ENCODE measurements around the gene SEC16A. TPM values are rescaled to one million over a fixed set of nuclear protein-coding genes. Genes with fewer than 3 reads are reported as not detected.

Gene SEC16A
- total RNA-seq, 1 donor from 2014 or later = 79.2 TPM

DNA sequence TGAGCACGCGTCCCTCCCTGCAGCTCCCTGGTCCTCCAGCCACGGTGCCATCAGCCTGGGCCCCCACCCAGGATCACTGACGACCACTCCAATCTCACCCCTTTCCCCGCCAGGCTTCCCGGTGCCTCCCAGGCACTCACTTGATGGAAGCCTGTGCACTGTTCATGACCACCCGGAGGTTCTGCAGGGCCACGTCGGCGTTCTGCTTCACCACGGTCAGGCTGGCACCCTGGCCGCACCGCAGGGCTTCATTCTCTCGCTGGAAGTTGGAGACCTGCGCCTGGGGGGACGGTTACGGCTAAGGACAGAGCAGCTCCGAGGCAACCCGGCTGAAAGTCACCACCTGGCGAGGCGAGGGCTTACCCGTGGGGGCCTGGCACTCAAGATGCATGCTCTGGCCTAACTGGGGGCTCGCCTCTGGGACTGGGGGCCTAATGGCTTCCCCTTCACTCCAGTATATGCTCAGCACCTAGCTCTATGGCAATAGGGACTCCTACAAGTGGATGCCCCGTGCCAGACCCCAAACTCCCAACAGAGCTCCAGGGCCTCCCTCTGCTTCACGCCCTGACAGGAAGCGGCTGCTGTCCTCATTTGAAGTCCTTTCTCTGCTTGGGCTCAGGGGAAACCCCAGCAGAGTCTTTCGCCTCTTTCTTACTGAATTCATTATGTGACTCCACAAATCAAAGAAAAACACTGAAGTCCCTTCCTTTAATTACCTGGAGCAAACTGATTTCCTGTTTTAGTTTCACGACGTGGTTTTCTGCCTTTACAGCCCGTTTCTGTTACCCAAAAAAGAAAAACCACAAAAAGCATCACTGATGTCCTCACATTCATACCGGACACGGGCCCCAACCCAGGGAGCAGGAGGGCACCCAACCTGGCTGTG is 78.7 kb downstream of the SEC16A start:
- Mint-ChIP-seq H3K4me1 (peaks cover 44% of the 10 kb centered on the region), H3K27me3 (no peaks in the 10 kb centered on the region), H3K36me3 (ENCODE audit: low read depth) (peaks cover 53% of the 10 kb centered on the region), H3K27ac (peak overlapping the region; percentile 86), H3K4me3 (peak overlapping the region; percentile 80), H3K9me3 (no peaks in the 10 kb centered on the region)
- peak; percentile 83 for DNase-seq
- intact Hi-C loops (cut with micrococcal nuclease) = loop anchor here (2.0 to 5.0 kb wide), 2 partner anchors 19 to 78 kb away; partner anchors contain the start of gene SEC16A

DNA sequence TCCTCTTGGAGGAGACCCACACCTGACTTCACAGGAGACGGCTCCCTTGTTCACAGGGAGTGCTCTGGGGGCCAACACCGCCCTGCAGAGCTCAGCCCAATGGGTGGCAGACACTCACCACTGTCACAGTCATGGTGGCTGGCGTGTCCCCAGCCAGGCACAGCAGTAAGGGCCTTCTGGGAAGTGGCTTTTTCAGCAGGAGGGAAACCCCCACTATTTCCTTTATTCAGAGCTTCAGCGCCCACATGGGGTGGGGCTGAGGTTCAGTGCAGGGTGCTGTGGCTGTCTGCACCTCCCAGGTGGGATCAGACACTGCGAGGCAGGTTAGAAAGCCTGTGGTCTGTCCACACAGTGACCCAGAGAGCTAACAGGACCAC is 79.3 kb downstream of the SEC16A start:
- peaks cover 55% of the 10 kb centered on the region for H3K36me3 Mint-ChIP-seq (ENCODE audit: low read depth)
- no peaks in the 10 kb centered on the region for H3K9me3 Mint-ChIP-seq
- H3K27me3 Mint-ChIP-seq = no peaks in the 10 kb centered on the region
- intact Hi-C loops (cut with micrococcal nuclease) = loop anchor here (2.0 to 5.0 kb wide), 2 partner anchors 19 to 79 kb away; partner anchors contain the start of gene SEC16A
- peaks cover 44% of the 10 kb centered on the region for H3K4me1 Mint-ChIP-seq
- peak overlapping the region; percentile 80 for H3K4me3 Mint-ChIP-seq
- peak overlapping the region; percentile 86 for H3K27ac Mint-ChIP-seq
- peak; percentile 92 for DNase-seq

DNA sequence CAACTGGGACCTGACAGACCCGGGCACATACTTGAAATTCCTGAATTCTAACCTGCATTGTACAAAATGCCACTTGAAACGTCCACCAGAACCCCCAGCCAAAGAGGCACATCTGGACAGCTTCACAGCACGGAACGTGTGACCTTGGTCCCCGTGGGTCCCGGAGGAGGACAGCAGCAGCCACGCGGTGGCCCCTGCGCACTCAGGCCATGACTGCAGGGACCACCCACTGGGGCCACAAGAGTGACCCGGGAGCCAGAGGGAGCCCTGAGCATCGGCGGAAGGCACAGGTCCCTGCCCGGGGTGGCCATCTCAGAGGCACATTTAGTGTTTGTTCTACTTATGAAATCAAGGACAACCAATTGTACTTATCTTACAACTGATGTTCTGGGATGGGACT is 80.8 kb downstream of the SEC16A start:
- peaks cover 54% of the 10 kb centered on the region for H3K36me3 Mint-ChIP-seq (ENCODE audit: low read depth)
- peaks cover 43% of the 10 kb centered on the region for H3K4me1 Mint-ChIP-seq
- intact Hi-C loops (cut with micrococcal nuclease) = loop anchor here (2.0 to 5.0 kb wide), 2 partner anchors 17 to 80 kb away; partner anchors contain the start of gene SEC16A
- H3K27me3 Mint-ChIP-seq = no peaks in the 10 kb centered on the region
- H3K4me3 Mint-ChIP-seq = no peak overlapping the region
- no peaks in the 10 kb centered on the region for H3K9me3 Mint-ChIP-seq
- DNase-seq = no peak
- peak overlapping the region; percentile 53 for H3K27ac Mint-ChIP-seq

- H3K27me3 Mint-ChIP-seq = no peaks in the 10 kb centered on the region
- H3K27ac Mint-ChIP-seq = peak overlapping the region; percentile 15
- H3K4me1 Mint-ChIP-seq = peaks cover 43% of the 10 kb centered on the region
- H3K9me3 Mint-ChIP-seq = no peaks in the 10 kb centered on the region
- DNase-seq = no peak
- peaks cover 57% of the 10 kb centered on the region for H3K36me3 Mint-ChIP-seq (ENCODE audit: low read depth)
- intact Hi-C loops (cut with micrococcal nuclease) = loop anchor here (5.0 kb wide), 1 partner anchor 81 kb away; the partner anchor contains the start of gene SEC16A
- H3K4me3 Mint-ChIP-seq = peak overlapping the region; percentile 23
Measured at GRCh38 chr9:136401173-136401922, 81.5 kb downstream of the SEC16A start.

DNA sequence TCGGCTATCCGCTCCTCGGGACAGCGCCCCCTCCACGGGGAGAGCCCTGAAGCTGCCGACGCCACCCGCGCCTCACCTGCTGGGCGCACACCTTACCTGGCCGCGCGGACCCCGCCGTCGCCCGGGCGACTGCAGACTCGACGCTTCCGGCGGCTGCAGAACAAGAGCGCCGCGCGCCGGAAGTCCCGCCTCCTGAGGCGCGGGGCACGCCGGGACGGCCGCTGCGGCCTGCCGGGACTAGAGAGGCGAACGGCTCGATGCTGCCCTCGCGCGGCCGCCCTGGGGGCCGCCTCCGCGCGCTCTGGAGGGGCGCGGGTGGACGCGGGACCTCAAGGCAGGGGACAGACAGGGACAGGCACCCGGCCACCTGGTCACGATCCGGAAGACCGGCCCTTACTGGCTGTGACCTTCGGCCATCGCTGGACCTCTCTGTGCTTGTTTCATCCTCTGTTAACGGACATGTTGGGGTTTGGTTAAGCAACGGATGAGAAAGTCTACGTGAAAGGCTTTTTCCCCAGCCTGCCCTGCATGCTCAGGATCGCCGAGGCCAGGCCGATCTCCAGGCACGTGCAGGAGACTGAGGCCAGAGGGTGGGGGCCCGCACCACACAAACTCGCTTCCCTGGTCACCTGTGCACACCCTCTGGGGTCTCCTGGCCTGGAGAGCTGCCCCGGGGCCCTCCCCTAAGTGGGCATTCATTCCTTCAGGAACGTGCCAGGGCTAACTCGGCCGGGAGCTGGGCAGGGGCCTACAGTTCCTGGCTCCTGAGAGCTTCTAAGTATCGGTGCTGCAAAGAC is 82.6 kb downstream of the SEC16A start, which contains the start of gene SNAPC4:
SNAPC4 (minus strand) TSS at position 133 of the 797 bp plus-strand sequence. CDS start 1,742 bp downstream, outside the sequence.
- peak; percentile 97 for DNase-seq
- no peaks in the 10 kb centered on the region for H3K27me3 Mint-ChIP-seq
- H3K4me3 Mint-ChIP-seq = peak within 1 kb of the TSS; percentile 94
- H3K9me3 Mint-ChIP-seq = no peaks in the 10 kb centered on the region
- peaks cover 52% of the 10 kb centered on the region for H3K36me3 Mint-ChIP-seq (ENCODE audit: low read depth)
- peak within 1 kb of the TSS; percentile 86 for H3K27ac Mint-ChIP-seq
- intact Hi-C loops (cut with micrococcal nuclease) = loop anchor here (1.0 to 5.0 kb wide), 4 partner anchors 10 to 88 kb away; partner anchors contain the start of genes DNLZ, ENTR1, PMPCA and SEC16A
- H3K4me1 Mint-ChIP-seq = peaks cover 40% of the 10 kb centered on the region

DNA sequence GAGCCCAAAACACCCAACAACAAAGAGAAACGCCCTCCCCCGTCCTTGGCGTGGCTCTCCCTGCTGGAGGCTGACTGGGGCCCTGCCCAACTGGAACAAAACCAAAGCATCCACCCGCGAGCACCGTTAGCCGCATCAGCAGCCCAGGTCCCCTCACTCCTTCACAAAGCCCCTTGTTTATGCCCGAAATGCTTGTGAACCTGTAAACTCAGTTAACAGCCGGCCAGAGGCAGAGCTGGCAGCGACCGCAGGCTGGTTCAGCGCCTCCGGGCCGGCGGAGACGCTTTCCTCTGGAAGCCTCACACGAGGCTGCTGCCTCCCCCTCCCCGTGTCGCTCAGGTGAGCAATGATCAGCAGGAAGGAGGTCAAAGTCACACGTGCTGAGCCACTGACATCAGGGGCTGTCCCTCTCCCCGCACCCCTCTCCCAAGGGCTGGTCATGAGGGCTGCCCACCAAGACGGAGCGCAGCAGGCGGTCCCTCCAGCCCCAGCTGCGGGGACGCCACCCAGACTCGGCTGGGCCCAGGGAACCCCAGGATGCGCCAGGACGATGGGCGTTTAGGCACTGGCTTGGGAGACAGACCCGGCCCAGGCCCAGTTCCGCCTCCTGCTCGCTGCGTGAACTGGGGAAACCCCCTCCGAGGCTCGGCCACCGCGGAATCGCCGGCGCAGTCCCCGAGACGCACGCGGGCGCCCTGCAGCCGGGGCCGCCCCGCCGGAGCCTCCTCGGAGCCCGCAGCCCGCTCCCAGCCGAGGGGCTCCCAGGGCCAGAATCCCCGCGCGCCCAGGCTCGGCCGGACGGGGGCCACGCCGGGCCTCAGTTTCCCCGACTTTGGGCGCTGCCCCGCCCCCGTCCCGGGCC is 83.4 kb downstream of the SEC16A start:
- Mint-ChIP-seq H3K27me3 (no peaks in the 10 kb centered on the region), H3K36me3 (ENCODE audit: low read depth) (peaks cover 48% of the 10 kb centered on the region)

GRCh38 chr9:136398286-136398685 is 84.6 kb downstream of the SEC16A start:
- no peak overlapping the region for H3K27ac Mint-ChIP-seq
- no peak for DNase-seq
- H3K36me3 Mint-ChIP-seq (ENCODE audit: low read depth) = peaks cover 44% of the 10 kb centered on the region
- no peaks in the 10 kb centered on the region for H3K9me3 Mint-ChIP-seq
- H3K4me1 Mint-ChIP-seq = peaks cover 21% of the 10 kb centered on the region
- peak overlapping the region; percentile 94 for H3K4me3 Mint-ChIP-seq
- no peaks in the 10 kb centered on the region for H3K27me3 Mint-ChIP-seq
- intact Hi-C loops (cut with micrococcal nuclease) = no loop called here

More for the DNA sequence above, 83.4 kb downstream of the SEC16A start:
- Mint-ChIP-seq H3K4me1 (peaks cover 33% of the 10 kb centered on the region), H3K27ac (peak overlapping the region; percentile 86), H3K4me3 (peak overlapping the region; percentile 94), H3K9me3 (no peaks in the 10 kb centered on the region)
- DNase-seq = peak; percentile 82
- intact Hi-C loops (cut with micrococcal nuclease) = loop anchor here (1.0 to 5.0 kb wide), 4 partner anchors 11 to 87 kb away; partner anchors contain the start of genes DNLZ, ENTR1, PMPCA and SEC16A

- Mint-ChIP-seq H3K27ac (no peak overlapping the region), H3K27me3 (no peaks in the 10 kb centered on the region), H3K4me3 (no peak overlapping the region), H3K4me1 (peaks cover 21% of the 10 kb centered on the region), H3K9me3 (no peaks in the 10 kb centered on the region), H3K36me3 (ENCODE audit: low read depth) (peaks cover 43% of the 10 kb centered on the region)
- intact Hi-C loops (cut with micrococcal nuclease) = no loop called here
- DNase-seq = no peak
Measured at GRCh38 chr9:136397643-136398042, 85.2 kb downstream of the SEC16A start.

DNA sequence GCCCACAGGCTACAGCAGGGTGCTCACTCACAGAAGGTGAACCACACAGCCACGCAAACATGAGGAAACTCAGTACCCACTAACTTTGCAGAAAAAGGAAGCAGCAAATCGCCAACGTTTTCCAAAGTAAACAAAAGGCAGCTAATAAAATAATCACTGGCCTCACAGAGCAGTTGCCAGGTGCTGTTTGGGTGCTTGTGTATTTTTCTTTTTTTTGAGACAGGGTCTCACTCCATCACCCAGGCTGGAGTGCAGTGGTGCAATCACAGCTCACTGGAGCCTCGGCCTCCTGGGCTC is 86.7 kb downstream of the SEC16A start:
- no peaks in the 10 kb centered on the region for H3K9me3 Mint-ChIP-seq
- intact Hi-C loops (cut with micrococcal nuclease) = no loop called here
- no peak overlapping the region for H3K27ac Mint-ChIP-seq
- no peak for DNase-seq
- H3K27me3 Mint-ChIP-seq = no peaks in the 10 kb centered on the region
- peaks cover 44% of the 10 kb centered on the region for H3K36me3 Mint-ChIP-seq (ENCODE audit: low read depth)
- no peak overlapping the region for H3K4me3 Mint-ChIP-seq
- peaks cover 13% of the 10 kb centered on the region for H3K4me1 Mint-ChIP-seq

DNA sequence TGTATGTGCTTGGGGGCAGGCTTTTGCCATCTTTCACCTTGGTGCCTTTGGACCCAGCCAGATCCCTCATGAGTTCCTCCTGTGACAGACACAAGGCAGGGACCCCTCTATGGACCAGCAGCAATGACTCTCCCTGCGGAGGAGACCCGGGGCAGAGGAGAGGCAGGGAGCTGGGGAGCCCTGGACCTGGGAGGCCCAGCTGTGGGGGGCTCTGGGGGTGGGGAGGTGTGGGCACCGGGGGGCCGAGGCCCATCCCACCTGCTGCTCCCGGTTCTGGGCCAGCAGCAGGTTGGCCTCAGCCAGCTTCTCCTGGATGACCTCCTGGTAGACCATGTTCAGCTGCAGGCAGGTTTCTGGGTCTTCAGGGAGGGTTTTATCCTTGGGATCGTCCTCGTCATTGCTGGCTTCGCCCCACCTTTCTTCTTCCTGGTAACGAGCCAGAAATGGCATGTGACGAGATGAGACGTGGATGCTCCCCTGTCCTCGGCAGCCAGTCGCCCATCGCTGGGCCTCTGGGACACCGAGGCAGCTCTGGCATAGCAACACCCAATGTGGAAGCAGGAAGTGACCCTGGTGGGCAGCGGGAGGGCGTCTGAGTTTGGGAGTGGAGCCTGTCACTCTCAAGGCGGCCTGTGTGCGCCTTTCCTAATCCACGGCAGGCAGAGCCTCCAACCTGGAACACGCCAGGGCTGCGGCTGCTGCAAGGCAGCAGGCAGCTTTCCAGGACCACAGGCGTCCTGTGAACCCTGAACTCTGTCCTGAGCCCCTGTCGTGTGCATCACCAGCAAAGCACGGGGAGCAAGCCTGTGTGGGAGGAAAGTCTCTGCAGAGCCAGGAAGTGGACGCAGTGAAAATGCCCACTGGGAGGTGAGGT is 87.3 kb downstream of the SEC16A start:
- peaks cover 13% of the 10 kb centered on the region for H3K4me1 Mint-ChIP-seq
- H3K27ac Mint-ChIP-seq = no peak overlapping the region

DNA sequence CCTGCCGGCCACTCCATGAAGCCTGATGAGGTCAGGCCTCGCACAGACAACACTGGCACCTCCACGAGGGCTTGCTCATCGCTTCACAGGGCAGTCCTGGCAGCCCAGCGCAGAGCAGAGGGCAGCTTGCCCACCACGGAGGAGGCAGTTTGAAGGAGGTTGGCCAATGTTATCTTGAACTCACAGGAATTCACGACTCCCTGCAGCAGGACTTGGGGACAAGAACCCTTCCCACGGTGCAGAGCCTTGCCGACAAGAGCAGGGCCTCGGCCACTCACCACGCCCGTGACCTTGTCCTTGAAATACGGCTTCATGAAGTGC is 87.9 kb downstream of the SEC16A start:
- H3K36me3 Mint-ChIP-seq (ENCODE audit: low read depth) = peaks cover 47% of the 10 kb centered on the region

More for the DNA sequence above, 87.3 kb downstream of the SEC16A start:
- Mint-ChIP-seq H3K4me3 (no peak overlapping the region), H3K27me3 (no peaks in the 10 kb centered on the region), H3K9me3 (no peaks in the 10 kb centered on the region), H3K36me3 (ENCODE audit: low read depth) (peaks cover 46% of the 10 kb centered on the region)
- no peak for DNase-seq
- intact Hi-C loops (cut with micrococcal nuclease) = no loop called here

More for the DNA sequence above, 87.9 kb downstream of the SEC16A start:
- Mint-ChIP-seq H3K27me3 (no peaks in the 10 kb centered on the region), H3K9me3 (no peaks in the 10 kb centered on the region), H3K4me1 (peaks cover 11% of the 10 kb centered on the region), H3K27ac (no peak overlapping the region), H3K4me3 (no peak overlapping the region)
- intact Hi-C loops (cut with micrococcal nuclease) = no loop called here
- DNase-seq = no peak
